RWPE2 (cell line): ENCODE data around the gene ZCCHC12.

Experiments
- ATAC-seq: fragments of 200-7000 bp; cut with Tn5 transposase; 3 replicates; pipeline ENCODE4 v1.9.1; 2021; ENCODE audit warnings: low read depth
- DNase-seq: peaks from one replicate; pipeline ENCODE4 v3.0.0-alpha.2; 2020; ENCODE audit warnings: low spot score
- H3K27ac ChIP-seq: fragments of 450-650 bp; 2 replicates; pipeline ENCODE4 v1.5.1; 2017; ENCODE audit warnings: mild to moderate bottlenecking; ENCODE audit not compliant: poor library complexity, severe bottlenecking
- H3K27me3 ChIP-seq: fragments of 250-450 bp; sonication (Bioruptor Pico); 2 replicates; pipeline ENCODE4 v1.5.1; 2021; ENCODE audit warnings: mild to moderate bottlenecking, moderate library complexity; ENCODE audit not compliant: insufficient read depth, poor library complexity, severe bottlenecking
- H3K36me3 ChIP-seq: fragments of 250-450 bp; sonication (Bioruptor Pico); 2 replicates; pipeline ENCODE4 v1.5.1; 2020; ENCODE audit warnings: low read depth, mild to moderate bottlenecking, moderate library complexity
- H3K4me1 ChIP-seq: fragments of 250-450 bp; sonication (Bioruptor Pico); 2 replicates; pipeline ENCODE4 v1.5.1; 2021; ENCODE audit warnings: mild to moderate bottlenecking, moderate library complexity; ENCODE audit not compliant: insufficient read depth, poor library complexity, severe bottlenecking
- H3K4me3 ChIP-seq: fragments of 250-450 bp; sonication (Bioruptor Pico); 2 replicates; pipeline ENCODE4 v1.5.1; 2021; ENCODE audit warnings: mild to moderate bottlenecking, moderate library complexity; ENCODE audit not compliant: severe bottlenecking
- H3K9me3 ChIP-seq: fragments of 250-450 bp; sonication (Bioruptor Pico); 2 replicates; pipeline ENCODE4 v1.5.1; 2021; ENCODE audit warnings: mild to moderate bottlenecking, moderate library complexity; ENCODE audit not compliant: severe bottlenecking
- CTCF ChIP-seq: fragments of 450-650 bp; IDR thresholded peaks from one replicate; pipeline ENCODE4 v1.5.1; 2017; ENCODE audit warnings: mild to moderate bottlenecking, moderate library complexity; ENCODE audit not compliant: poor library complexity, severe bottlenecking

Gene ZCCHC12

GRCh38 chrX:118857006-118857405, 33.4 kb downstream of the ZCCHC12 start:
- no peak for DNase-seq
- Histone ChIP-seq H3K27me3 (no peaks in the 10 kb centered on the region), H3K36me3 (no peaks in the 10 kb centered on the region), H3K4me3 (no peak overlapping the region), H3K9me3 (no peaks in the 10 kb centered on the region), H3K4me1 (no peaks in the 10 kb centered on the region), H3K27ac (no peak overlapping the region)
- TF ChIP-seq CTCF: no peak
- no peak for ATAC-seq

DNA sequence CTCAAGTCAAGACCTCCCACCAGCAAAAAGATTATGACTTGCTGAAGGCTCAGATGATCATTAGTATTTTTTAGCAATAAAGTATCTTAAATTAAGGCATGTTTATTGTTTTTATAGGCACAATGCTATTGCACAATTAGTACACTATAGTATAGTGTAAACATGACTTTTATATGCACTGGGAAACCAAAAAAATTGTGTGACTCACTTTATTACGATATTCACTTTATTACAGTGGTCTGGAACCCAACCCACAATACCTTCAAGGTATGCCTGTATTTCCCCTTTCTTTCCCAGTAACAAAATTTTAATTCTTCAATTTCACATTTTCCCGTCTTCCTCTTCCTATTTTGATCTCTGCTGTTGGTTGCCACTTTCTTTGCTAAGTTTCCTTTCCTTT, 37.7 kb downstream of the ZCCHC12 start:
- Histone ChIP-seq H3K4me3 (no peak overlapping the region), H3K9me3 (no peaks in the 10 kb centered on the region), H3K36me3 (no peaks in the 10 kb centered on the region), H3K27ac (no peak overlapping the region), H3K4me1 (no peaks in the 10 kb centered on the region), H3K27me3 (no peaks in the 10 kb centered on the region)
- ATAC-seq: no peak
- no peak for DNase-seq
- no peak for TF ChIP-seq CTCF

GRCh38 chrX:118862091-118862490, 38.5 kb downstream of the ZCCHC12 start:
- Histone ChIP-seq H3K4me3 (no peak overlapping the region), H3K9me3 (no peaks in the 10 kb centered on the region), H3K36me3 (no peaks in the 10 kb centered on the region), H3K27me3 (no peaks in the 10 kb centered on the region), H3K4me1 (no peaks in the 10 kb centered on the region), H3K27ac (no peak overlapping the region)
- TF ChIP-seq CTCF: no peak
- ATAC-seq: no peak
- DNase-seq: no peak

DNA sequence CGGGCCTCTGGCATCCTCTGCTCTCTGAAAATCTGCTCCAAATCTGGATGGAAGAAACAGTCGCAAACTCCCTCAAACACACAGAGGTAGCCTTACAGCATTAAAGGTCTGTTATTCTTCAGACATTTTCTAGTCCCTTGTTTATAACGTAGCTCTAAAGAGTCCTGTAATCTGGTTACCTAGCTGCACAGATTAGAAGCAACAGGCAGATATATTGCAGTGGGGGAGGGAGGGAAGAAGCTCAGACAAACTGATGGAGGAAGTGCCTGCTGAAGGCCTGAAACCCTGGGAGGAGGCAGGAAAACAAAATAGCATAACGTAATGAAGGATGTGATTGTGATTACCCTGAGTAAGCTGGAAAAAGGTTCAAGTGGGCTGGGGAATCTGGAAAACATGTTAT, 39.4 kb downstream of the ZCCHC12 start:
- Histone ChIP-seq H3K36me3 (no peaks in the 10 kb centered on the region), H3K4me3 (no peak overlapping the region), H3K27ac (no peak overlapping the region), H3K4me1 (no peaks in the 10 kb centered on the region), H3K27me3 (no peaks in the 10 kb centered on the region), H3K9me3 (no peaks in the 10 kb centered on the region)
- ATAC-seq (no peak), DNase-seq (no peak)
- TF ChIP-seq CTCF: no peak

DNA sequence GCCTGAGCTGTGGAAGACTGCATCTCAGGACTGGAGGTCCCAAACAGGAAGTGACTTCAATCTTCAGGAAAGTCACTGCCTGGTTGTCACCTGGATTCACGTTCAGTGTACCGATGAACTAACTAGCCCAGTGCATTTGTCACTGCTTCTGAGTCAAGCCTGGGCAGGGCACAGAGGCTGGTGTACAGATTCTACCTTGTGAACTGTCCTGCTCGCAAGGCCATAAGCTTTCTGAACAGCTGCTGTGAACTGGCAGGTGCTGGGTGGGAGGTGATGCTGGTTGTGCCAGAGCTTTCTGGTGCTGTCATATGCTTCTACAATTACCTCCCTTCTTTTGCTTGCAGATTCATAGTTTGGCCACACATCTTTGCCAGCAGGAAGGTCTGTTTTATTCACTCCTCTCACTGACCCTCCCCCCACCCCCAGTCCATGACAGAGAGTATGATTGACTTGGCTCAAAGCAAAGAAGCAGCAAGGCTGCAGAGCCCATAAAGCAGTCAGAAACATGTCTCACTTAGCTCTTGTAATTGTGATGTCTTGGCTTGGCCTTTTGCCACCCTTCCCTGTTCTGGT, 40.5 kb downstream of the ZCCHC12 start:
- no peak overlapping the region for H3K27ac ChIP-seq
- H3K36me3 ChIP-seq: no peaks in the 10 kb centered on the region
- H3K4me3 ChIP-seq: no peak overlapping the region
- no peaks in the 10 kb centered on the region for H3K4me1 ChIP-seq
- ATAC-seq: no peak
- no peak for DNase-seq
- no peak for TF ChIP-seq CTCF
- H3K27me3 ChIP-seq: no peaks in the 10 kb centered on the region
- H3K9me3 ChIP-seq: no peaks in the 10 kb centered on the region
